Measurements from ENCODE around the gene USP47. TPM values are rescaled to one million over a fixed set of nuclear protein-coding genes. Genes with fewer than 3 reads are reported as not detected.

Gene USP47
- total RNA-seq, 4 donors from 2014 or later: 85.2 to 154 (median 94.5) TPM

GRCh38 chr11:11857769-11858168, 16.0 kb downstream of the USP47 start:
- Histone ChIP-seq H3K4me3 (replicated peaks in 1 of 3) (no peak overlapping the region), H3K27me3 (no peaks in the 10 kb centered on the region), H3K36me3 (no peaks in the 10 kb centered on the region), H3K27ac (no peak overlapping the region), H3K9me3 (no peaks in the 10 kb centered on the region), H3K4me1 (peaks cover 2 to 5% of the 10 kb centered on the region in 2 donors)
- no peak for DNase-seq
- 77 to 83% methylated on average over 5 of the region's 5 CpGs for WGBS, 2 donors
- TF ChIP-seq POLR2A (IDR thresholded peaks at IDR 0.05) (no peak), CTCF (IDR thresholded peaks at IDR 0.05) (no peak)
- intact Hi-C loops (cut with DNase I): no loop called here

GRCh38 chr11:11858676-11859075, 16.9 kb downstream of the USP47 start:
- Histone ChIP-seq H3K9me3 (no peaks in the 10 kb centered on the region), H3K4me1 (peaks cover 2 to 5% of the 10 kb centered on the region in 2 donors), H3K27ac (no peak overlapping the region), H3K4me3 (replicated peaks in 1 of 3) (no peak overlapping the region), H3K36me3 (no peaks in the 10 kb centered on the region), H3K27me3 (no peaks in the 10 kb centered on the region)
- WGBS, 2 donors: 82 to 85% methylated on average over 1 of the region's 1 CpG
- intact Hi-C loops (cut with DNase I): no loop called here
- no peak for DNase-seq
- TF ChIP-seq POLR2A (IDR thresholded peaks at IDR 0.05): no peak
- TF ChIP-seq CTCF (IDR thresholded peaks at IDR 0.05): no peak

- Histone ChIP-seq H3K4me1 (peaks cover under 1 to 2% of the 10 kb centered on the region in 2 donors), H3K9me3 (no peaks in the 10 kb centered on the region), H3K27me3 (no peaks in the 10 kb centered on the region), H3K4me3 (replicated peaks in 1 of 3) (no peak overlapping the region), H3K27ac (peak overlapping the region in 1 of 3 donors; percentile 14), H3K36me3 (no peaks in the 10 kb centered on the region)
- intact Hi-C loops (cut with DNase I): no loop called here
- no peak for TF ChIP-seq CTCF (IDR thresholded peaks at IDR 0.05)
- no peak for TF ChIP-seq POLR2A (IDR thresholded peaks at IDR 0.05)
- 84 to 89% methylated on average over 12 of the region's 12 CpGs for WGBS, 2 donors
- no peak for DNase-seq
Observed at GRCh38 chr11:11860103-11860979, 18.6 kb downstream of the USP47 start.

GRCh38 chr11:11862999-11863398, 21.2 kb downstream of the USP47 start:
- TF ChIP-seq CTCF (IDR thresholded peaks at IDR 0.05) (no peak), POLR2A (IDR thresholded peaks at IDR 0.05) (no peak)
- Histone ChIP-seq H3K36me3 (no peaks in the 10 kb centered on the region), H3K9me3 (no peaks in the 10 kb centered on the region), H3K27ac (no peak overlapping the region), H3K4me3 (replicated peaks in 1 of 3) (no peak overlapping the region), H3K4me1 (no peaks in the 10 kb centered on the region), H3K27me3 (no peaks in the 10 kb centered on the region)
- intact Hi-C loops (cut with DNase I): no loop called here
- DNase-seq: no peak
- 89 to 93% methylated on average over 2 of the region's 2 CpGs for WGBS, 2 donors

- TF ChIP-seq POLR2A (IDR thresholded peaks at IDR 0.05): no peak
- TF ChIP-seq CTCF (IDR thresholded peaks at IDR 0.05): no peak
- no peaks in the 10 kb centered on the region for H3K36me3 ChIP-seq
- no peak overlapping the region for H3K27ac ChIP-seq
- no peak overlapping the region for H3K4me3 ChIP-seq (replicated peaks in 1 of 3)
- no peaks in the 10 kb centered on the region for H3K4me1 ChIP-seq
- no peaks in the 10 kb centered on the region for H3K9me3 ChIP-seq
- intact Hi-C loops (cut with DNase I): no loop called here
- H3K27me3 ChIP-seq: no peaks in the 10 kb centered on the region
- no peak for DNase-seq
- WGBS, 2 donors: 93 to 95% methylated on average over 3 of the region's 3 CpGs
Observed at GRCh38 chr11:11864332-11864731, 22.6 kb downstream of the USP47 start.

Data from thyroid gland (tissue), 4 donors.